HAP-1 (cell line): ENCODE data around the gene PYROXD2.
"Not testable (repeated sequence)": the region's sequence is repeated elsewhere in the genome, so short reads cannot be mapped to it uniquely, and the experiment has no call there.

Source experiments
- DNase-seq, 2 experiments: peaks; one replicate each; pipeline ENCODE4 v3.0.0-alpha.2; 2016 to 2020; ENCODE audit warnings: low spot score in 2 of 2
- H3K27me3 ChIP-seq: fragments of 250-450 bp; sonication (Bioruptor Pico); 2 replicates; pipeline ENCODE4 v1.5.1; 2020; ENCODE audit warnings: low read depth, mild to moderate bottlenecking, moderate library complexity
- H3K36me3 ChIP-seq: fragments of 250-450 bp; sonication (Bioruptor Pico); replicated peaks from 2 replicates; pipeline ENCODE4 v1.5.1; 2020; ENCODE audit warnings: mild to moderate bottlenecking
- H3K4me1 ChIP-seq: fragments of 250-450 bp; sonication (Bioruptor Pico); 2 replicates; pipeline ENCODE4 v1.5.1; 2020; ENCODE audit warnings: mild to moderate bottlenecking
- H3K4me3 ChIP-seq: fragments of 250-450 bp; sonication (Bioruptor Pico); 2 replicates; pipeline ENCODE4 v1.5.1; 2020; ENCODE audit warnings: mild to moderate bottlenecking, moderate library complexity
- H3K9me3 ChIP-seq: fragments of 250-450 bp; sonication (Bioruptor Pico); 2 replicates; pipeline ENCODE4 v1.5.1; 2020; ENCODE audit warnings: mild to moderate bottlenecking, moderate library complexity
- in situ Hi-C: fragments of 300-500 bp; cut with MboI; formaldehyde crosslinking; loops from 3 replicates; pipeline ENCODE4 v1.14.3; 2020; ENCODE audit warnings: low sequenced_read_pairs, inconsistent platforms, mixed read lengths

PYROXD2 gene

DNA sequence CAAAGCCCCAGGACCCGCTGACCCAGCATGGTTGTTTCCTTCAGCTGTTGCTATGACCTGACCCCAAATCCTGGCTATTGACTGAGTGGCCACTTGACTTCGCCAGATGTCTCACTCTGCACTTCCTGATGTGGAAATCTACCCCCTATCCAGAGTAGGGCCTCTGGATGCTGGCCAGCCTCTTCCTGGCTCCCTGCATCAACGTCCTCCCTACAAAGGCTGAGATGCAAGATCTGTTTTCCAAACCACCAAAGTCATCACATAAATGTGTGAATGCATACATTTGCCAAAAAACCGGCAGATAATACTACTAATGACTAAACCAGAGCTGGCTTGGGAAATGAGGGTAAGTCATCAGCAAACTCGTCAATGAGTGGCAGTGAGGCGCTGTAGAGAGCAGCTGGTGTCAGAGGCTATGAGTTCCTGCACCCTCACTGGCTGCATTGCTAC, 70.4 kb downstream of the PYROXD2 start:
- H3K9me3 ChIP-seq: no peaks in the 10 kb centered on the region; the same call in 1 of the 2 replicates
- no peak for DNase-seq
- H3K4me3 ChIP-seq: no peak overlapping the region
- no peaks in the 10 kb centered on the region for H3K36me3 ChIP-seq
- H3K4me1 ChIP-seq: no peaks in the 10 kb centered on the region
- H3K27me3 ChIP-seq: peaks cover 9% of the 10 kb centered on the region
- in situ Hi-C loops: no loop called here

DNA sequence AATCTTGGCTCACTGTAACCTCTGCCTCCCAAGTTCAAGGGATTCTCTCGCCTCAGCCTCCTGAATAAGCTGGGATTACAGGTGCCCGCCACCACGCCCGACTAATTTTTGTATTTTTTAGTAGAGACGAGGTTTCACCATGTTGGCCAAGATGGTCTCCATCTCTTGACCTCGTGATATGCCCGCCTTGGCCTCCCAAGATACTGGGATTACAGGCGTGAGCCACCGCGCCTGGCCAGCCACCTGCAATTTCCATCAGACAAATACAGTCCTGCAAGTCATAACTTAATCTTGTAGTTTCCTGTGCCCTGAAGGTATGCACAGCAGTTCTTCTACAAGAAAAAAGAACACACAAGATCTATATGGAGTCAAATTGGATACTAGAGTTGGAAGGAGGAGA, 73.3 kb downstream of the PYROXD2 start:
- H3K4me3 ChIP-seq, H3K36me3 ChIP-seq, H3K9me3 ChIP-seq, in situ Hi-C loops, H3K4me1 ChIP-seq, H3K27me3 ChIP-seq, DNase-seq: not testable (repeated sequence)

DNA sequence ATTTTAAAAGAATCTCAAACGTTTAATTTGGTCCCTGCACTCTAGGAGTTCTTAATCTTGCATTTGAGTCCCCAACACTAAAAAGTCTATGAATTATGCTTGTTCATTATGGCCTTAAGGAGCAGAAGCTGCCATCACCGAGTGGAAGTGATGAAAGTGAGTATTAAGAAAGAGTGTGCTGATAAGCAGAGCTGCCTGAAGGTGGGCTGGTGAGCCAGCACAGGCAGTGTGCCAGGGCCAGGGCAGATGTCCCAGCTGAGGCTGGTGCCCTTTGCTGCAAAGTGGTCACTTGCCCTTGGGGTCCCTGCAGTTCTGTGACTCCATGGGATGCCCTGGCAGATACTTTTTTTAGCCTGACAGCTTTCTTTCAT, 74.1 kb downstream of the PYROXD2 start:
- Histone ChIP-seq H3K4me3 (no peak overlapping the region), H3K27me3 (peaks cover 9% of the 10 kb centered on the region), H3K9me3 (no peaks in the 10 kb centered on the region), H3K4me1 (no peaks in the 10 kb centered on the region), H3K36me3 (no peaks in the 10 kb centered on the region)
- no peak for DNase-seq
- in situ Hi-C loops: no loop called here

DNA sequence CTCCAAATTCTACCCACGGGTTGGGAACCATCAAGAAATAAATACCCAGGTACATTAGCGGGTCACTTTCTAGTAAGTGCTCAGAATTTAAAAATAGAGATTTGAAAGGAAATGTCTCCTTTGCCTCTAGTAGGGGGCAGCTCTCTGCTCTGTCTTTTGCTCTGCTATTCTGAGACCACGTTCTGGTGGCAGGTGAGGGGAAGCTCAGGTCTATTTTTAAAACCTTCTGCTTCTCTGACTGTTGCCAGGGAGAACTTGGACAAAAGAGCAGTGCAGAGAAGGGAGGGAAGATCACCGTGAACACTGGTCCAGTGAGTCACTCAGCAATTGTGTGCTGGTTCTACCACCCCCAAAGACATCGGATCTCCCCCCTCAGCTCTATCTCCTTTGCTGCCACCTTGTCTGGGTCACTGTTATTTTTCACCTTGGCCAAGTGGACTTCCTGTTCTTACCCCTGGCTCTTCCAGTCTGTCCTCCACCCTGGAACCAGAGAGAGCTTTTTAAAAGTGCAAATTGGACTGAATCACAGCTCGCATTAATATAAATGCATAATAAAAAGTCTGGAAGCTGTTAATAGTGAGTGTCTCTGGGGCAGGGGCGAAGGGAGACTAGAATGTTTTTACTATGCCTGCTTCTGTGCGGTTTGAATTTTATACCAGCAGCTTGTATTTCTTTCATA, 74.6 kb downstream of the PYROXD2 start:
- no peaks in the 10 kb centered on the region for H3K4me1 ChIP-seq
- no peak overlapping the region for H3K4me3 ChIP-seq
- in situ Hi-C loops: no loop called here
- H3K9me3 ChIP-seq: no peaks in the 10 kb centered on the region
- no peak for DNase-seq
- no peaks in the 10 kb centered on the region for H3K36me3 ChIP-seq
- H3K27me3 ChIP-seq: peaks cover 9% of the 10 kb centered on the region; the same call in 1 of the 2 replicates

DNA sequence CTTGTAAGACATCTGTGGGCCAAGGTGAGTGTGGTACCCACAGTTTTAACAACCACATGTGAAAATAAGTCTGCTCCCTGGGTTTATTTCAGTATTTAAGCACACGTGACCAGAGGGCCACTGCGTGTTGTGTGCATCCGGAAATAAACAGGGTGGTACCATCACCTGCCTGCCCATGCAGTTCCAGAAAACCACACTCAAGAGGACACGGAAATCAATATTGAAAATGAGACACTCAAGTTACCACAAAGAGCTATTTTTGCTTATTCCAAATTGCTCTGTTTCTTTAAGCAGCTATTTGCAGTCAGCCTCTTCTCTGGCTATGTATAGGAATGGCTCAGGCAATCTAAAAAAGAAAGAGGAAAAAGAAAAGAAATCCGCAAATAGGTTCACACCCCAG, 75.2 kb downstream of the PYROXD2 start:
- Histone ChIP-seq H3K9me3 (no peaks in the 10 kb centered on the region), H3K27me3 (peaks cover 7% of the 10 kb centered on the region; the same call in 1 of the 2 replicates), H3K4me3 (no peak overlapping the region), H3K36me3 (no peaks in the 10 kb centered on the region), H3K4me1 (no peaks in the 10 kb centered on the region)
- DNase-seq: no peak
- in situ Hi-C loops: no loop called here

DNA sequence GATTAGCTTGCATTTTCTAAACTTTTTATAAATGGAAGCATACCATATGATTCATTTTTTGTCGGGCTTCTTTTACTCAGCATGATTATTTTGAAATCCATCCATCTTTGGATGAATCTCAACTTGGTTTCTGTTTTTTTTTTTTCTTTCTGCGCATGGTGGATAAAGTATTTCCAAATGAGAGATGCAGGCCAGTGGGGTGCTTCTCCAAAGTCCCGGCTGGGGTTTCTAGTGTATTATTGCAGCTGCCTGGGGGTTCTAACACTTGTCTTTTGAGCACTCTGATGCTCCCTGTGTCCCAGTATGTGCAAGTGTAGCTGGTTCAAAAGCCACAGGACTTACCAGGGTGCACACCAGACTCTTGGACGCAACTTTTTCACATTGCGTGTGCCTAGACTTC, 76.1 kb downstream of the PYROXD2 start:
- no peaks in the 10 kb centered on the region for H3K9me3 ChIP-seq
- H3K4me1 ChIP-seq: no peaks in the 10 kb centered on the region
- no peak for DNase-seq
- no peak overlapping the region for H3K4me3 ChIP-seq
- no peaks in the 10 kb centered on the region for H3K36me3 ChIP-seq
- in situ Hi-C loops: no loop called here
- peaks cover 4% of the 10 kb centered on the region; the same call in 1 of the 2 replicates for H3K27me3 ChIP-seq

DNA sequence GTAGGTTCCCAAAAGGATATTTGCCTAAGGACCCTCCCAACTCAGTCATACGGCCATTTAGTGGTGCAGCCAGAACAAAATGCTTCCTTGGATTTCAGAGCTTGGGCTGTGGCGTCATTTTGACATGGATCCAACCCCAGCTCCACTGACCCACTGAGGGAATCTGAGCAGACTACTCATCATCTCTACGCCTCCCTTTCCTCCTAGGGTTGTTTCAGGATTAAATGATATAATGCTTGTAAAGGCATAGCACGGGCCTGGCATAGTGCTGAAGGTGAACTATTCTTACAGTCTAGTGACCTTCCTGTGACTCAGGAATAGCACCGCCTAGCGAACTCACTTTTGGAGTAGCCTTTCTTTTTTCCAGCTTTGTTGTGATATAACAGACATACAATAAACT, 76.7 kb downstream of the PYROXD2 start:
- Histone ChIP-seq H3K4me1 (no peaks in the 10 kb centered on the region), H3K9me3 (no peaks in the 10 kb centered on the region), H3K36me3 (no peaks in the 10 kb centered on the region), H3K4me3 (no peak overlapping the region), H3K27me3 (peaks cover 4% of the 10 kb centered on the region; the same call in 1 of the 2 replicates)
- in situ Hi-C loops: no loop called here
- DNase-seq: no peak

DNA sequence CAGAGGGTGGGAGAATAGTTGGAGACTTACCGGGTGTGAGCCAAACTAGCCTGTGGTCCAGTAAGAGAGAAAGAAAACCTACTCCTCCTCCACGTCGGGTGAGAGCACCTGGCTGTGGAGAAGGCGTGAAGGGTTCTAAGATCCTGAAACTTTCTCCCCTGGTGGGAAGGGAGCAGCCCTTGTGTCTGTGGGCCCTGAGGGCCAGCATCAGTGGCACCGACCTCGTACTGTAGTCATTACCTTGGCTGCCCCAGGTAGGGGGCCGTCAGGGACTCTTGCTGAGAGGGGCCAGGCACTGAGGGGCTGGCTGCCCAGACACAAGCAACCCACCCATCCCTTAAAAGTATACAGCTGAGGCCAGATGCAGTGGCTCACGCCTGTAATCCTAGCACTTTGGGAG, 77.5 kb downstream of the PYROXD2 start:
- in situ Hi-C loops: no loop called here
- H3K4me1 ChIP-seq: no peaks in the 10 kb centered on the region
- H3K36me3 ChIP-seq: no peaks in the 10 kb centered on the region
- no peak overlapping the region for H3K4me3 ChIP-seq
- no peaks in the 10 kb centered on the region for H3K9me3 ChIP-seq
- peaks cover 4% of the 10 kb centered on the region; the same call in 1 of the 2 replicates for H3K27me3 ChIP-seq
- no peak for DNase-seq
